ENCODE data around the gene ATG16L1.
A peak's percentile ranks its signal among the peaks of the same experiment; 100 is the strongest.

Gene ATG16L1

GRCh38 chr2:233261819-233262555 lies 10.5 kb downstream of the ATG16L1 start:
- no peak for DNase-seq

GRCh38 chr2:233262562-233262961 lies 11.1 kb downstream of the ATG16L1 start:
- no peak for DNase-seq

- no peak for DNase-seq
Observed at GRCh38 chr2:233263045-233263570, 11.6 kb downstream of the ATG16L1 start.

- no peak for DNase-seq
Observed at GRCh38 chr2:233264667-233265066, 13.2 kb downstream of the ATG16L1 start.

GRCh38 chr2:233265899-233266431 lies 14.5 kb downstream of the ATG16L1 start:
- DNase-seq: no peak

- no peak for DNase-seq
Observed at GRCh38 chr2:233266481-233266880, 15.0 kb downstream of the ATG16L1 start.

GRCh38 chr2:233267516-233268245 lies 16.2 kb downstream of the ATG16L1 start:
- peak; percentile 31 for DNase-seq

- no peak for DNase-seq
Observed at GRCh38 chr2:233270366-233270765, 18.9 kb downstream of the ATG16L1 start.

- no peak for DNase-seq
Observed at GRCh38 chr2:233270951-233271350, 19.5 kb downstream of the ATG16L1 start.

- no peak for DNase-seq
Observed at GRCh38 chr2:233271693-233272092, 20.2 kb downstream of the ATG16L1 start.

- no peak for DNase-seq
Observed at GRCh38 chr2:233273120-233273519, 21.6 kb downstream of the ATG16L1 start.

GRCh38 chr2:233275223-233275622 lies 23.8 kb downstream of the ATG16L1 start:
- DNase-seq: no peak

GRCh38 chr2:233278921-233279320 lies 27.4 kb downstream of the ATG16L1 start:
- no peak for DNase-seq

GRCh38 chr2:233280114-233280693 lies 28.7 kb downstream of the ATG16L1 start:
- DNase-seq: no peak

GRCh38 chr2:233281553-233281952 lies 30.1 kb downstream of the ATG16L1 start:
- DNase-seq: no peak

- no peak for DNase-seq
Observed at GRCh38 chr2:233281992-233282603, 30.6 kb downstream of the ATG16L1 start.

GRCh38 chr2:233285921-233286320 lies 34.4 kb downstream of the ATG16L1 start:
- DNase-seq: no peak

- DNase-seq: no peak
Observed at GRCh38 chr2:233287871-233288270, 36.4 kb downstream of the ATG16L1 start.

GRCh38 chr2:233288663-233289062 lies 37.2 kb downstream of the ATG16L1 start:
- DNase-seq: no peak

GRCh38 chr2:233289648-233290047 lies 38.2 kb downstream of the ATG16L1 start:
- no peak for DNase-seq

GRCh38 chr2:233290051-233290845 lies 38.8 kb downstream of the ATG16L1 start:
- DNase-seq: no peak

GRCh38 chr2:233295891-233296290 lies 44.4 kb downstream of the ATG16L1 start:
- DNase-seq: no peak
